WTC11 (cell line): Measurements from ENCODE around the gene CAMTA1.

ENCODE experiments used
- CTCF ChIP-seq: fragments of 200-600 bp; IDR thresholded peaks from 2 replicates; pipeline ENCODE4 v1.8.0; 2022; ENCODE audit warnings: antibody characterized with exemption
- HMGXB4 ChIP-seq: sonication (generic); formaldehyde crosslinking; IDR thresholded peaks from 2 replicates; pipeline ENCODE4 v1.8.1; 2023; ENCODE audit warnings: mild to moderate bottlenecking, moderate library complexity, missing genetic modification reagents
- MAX ChIP-seq: sonication (generic); formaldehyde crosslinking; IDR thresholded peaks from 2 replicates; pipeline ENCODE4 v1.8.0; 2022; ENCODE audit warnings: mild to moderate bottlenecking, missing genetic modification reagents
- NFE2L1 ChIP-seq: sonication (generic); formaldehyde crosslinking; IDR thresholded peaks from 2 replicates; pipeline ENCODE4 v1.8.1; 2023; ENCODE audit warnings: missing genetic modification reagents
- USF2 ChIP-seq: sonication (generic); formaldehyde crosslinking; IDR thresholded peaks from 2 replicates; pipeline ENCODE4 v1.8.1; 2023; ENCODE audit warnings: mild to moderate bottlenecking, missing genetic modification reagents, moderate library complexity
- TF ChIP-seq, protein P1 (sequence below): sonication (generic); formaldehyde crosslinking; IDR thresholded peaks from 2 replicates; pipeline ENCODE4 v1.8.1; 2022; ENCODE audit warnings: mild to moderate bottlenecking, missing genetic modification reagents, moderate library complexity, borderline replicate concordance

- TF ChIP-seq, protein P1, sequence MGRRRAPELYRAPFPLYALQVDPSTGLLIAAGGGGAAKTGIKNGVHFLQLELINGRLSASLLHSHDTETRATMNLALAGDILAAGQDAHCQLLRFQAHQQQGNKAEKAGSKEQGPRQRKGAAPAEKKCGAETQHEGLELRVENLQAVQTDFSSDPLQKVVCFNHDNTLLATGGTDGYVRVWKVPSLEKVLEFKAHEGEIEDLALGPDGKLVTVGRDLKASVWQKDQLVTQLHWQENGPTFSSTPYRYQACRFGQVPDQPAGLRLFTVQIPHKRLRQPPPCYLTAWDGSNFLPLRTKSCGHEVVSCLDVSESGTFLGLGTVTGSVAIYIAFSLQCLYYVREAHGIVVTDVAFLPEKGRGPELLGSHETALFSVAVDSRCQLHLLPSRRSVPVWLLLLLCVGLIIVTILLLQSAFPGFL (CRISPR knock-in tag) = no peak
- no peak for TF ChIP-seq HMGXB4 (CRISPR knock-in tag)
- TF ChIP-seq MAX = no peak
- no peak for TF ChIP-seq CTCF
- no peak for TF ChIP-seq NFE2L1 (CRISPR knock-in tag)
- TF ChIP-seq USF2 (CRISPR knock-in tag) = no peak
These were observed 802.7 kb downstream of the CAMTA1 start for GRCh38 chr1:7587773-7588456.
